GM19035 (cell line): Measurements from ENCODE around the gene PDF.
"Not testable (repeated sequence)": the region's sequence is repeated elsewhere in the genome, so short reads cannot be mapped to it uniquely, and the experiment has no call there.

Experiments used
- ATAC-seq: cut with Tn5 transposase; IDR thresholded peaks from one replicate; pipeline ENCODE4 v1.9.1; 2021; ENCODE audit not compliant: unreplicated experiment

Gene PDF, protein sequence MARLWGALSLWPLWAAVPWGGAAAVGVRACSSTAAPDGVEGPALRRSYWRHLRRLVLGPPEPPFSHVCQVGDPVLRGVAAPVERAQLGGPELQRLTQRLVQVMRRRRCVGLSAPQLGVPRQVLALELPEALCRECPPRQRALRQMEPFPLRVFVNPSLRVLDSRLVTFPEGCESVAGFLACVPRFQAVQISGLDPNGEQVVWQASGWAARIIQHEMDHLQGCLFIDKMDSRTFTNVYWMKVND

DNA sequence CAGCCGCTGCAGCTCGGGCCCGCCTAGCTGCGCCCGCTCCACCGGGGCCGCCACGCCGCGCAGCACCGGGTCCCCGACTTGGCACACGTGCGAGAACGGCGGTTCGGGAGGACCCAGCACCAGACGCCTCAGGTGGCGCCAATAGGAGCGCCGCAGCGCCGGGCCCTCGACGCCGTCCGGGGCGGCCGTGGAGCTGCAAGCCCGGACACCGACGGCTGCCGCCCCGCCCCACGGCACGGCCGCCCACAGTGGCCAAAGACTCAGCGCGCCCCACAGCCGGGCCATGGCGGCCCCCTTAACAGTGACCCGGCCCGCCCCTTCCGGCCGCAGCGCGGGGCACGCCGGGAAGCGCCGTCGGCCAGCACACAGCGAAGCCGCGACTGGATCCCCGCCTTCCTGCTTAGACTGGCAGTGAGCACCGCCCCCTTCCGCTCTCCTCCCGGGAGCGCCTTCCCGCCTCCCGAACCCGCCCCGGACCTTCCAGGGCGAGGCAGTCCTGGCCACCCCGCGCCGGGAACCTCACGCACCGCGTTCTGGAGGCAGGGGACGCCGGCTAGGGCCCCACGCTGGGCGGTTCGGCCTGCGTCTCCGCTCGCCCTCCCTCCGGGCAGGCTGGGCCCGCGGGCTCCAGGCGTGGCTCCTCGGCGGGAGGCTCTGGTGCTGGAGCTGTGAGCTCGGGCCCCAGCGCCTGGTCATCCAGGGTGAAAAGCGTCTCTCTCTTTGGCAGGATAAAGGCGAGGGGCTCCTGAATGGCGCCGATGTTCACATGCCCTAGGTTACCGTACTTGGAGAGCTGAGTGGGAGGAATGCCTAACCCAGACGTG is at the start of gene PDF:
PDF (minus strand) TSS at position 303 of the 824 bp plus-strand sequence; CDS start at position 285, 18 bp downstream.
- peak; percentile 91 for ATAC-seq

DNA sequence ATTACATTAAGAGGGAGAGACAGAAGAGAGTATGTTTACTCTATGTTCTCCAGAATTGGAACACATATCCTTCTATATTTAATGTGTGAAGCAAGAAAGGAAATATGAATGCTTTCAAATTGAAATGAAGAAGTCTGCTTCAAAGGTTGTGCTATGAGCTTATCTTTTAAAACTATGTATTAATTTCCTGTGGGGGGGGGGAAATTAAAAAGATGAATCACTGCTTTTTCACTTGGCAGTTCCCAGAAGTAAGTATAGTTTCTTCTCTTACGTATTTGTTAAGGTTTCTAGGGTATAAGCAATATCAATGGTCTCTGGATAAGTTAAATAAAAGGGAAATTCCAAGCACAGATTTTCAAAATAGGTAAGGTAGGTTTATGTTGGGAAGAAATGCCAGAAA is 48.4 kb upstream of the PDF start:
- ATAC-seq, result no peak

DNA sequence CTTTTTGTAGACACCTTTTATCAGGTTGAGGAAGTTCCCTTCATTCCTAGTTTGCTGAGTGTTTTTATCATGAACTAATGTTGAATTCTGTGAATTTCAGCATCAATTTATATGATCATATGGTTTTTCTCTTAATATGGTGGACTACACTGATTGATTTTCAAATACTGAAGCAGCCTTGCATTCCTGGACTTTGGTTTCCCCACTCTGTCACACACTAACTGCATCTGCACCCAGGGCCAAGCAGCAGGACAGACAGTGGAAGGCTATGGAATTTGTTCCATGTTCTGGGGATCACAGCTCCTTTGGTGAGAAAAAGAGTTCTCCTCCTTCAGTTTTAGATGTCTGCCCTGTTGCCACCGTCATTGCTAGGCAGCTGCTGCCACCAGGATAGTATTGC is 47.6 kb upstream of the PDF start:
- ATAC-seq, result no peak

DNA sequence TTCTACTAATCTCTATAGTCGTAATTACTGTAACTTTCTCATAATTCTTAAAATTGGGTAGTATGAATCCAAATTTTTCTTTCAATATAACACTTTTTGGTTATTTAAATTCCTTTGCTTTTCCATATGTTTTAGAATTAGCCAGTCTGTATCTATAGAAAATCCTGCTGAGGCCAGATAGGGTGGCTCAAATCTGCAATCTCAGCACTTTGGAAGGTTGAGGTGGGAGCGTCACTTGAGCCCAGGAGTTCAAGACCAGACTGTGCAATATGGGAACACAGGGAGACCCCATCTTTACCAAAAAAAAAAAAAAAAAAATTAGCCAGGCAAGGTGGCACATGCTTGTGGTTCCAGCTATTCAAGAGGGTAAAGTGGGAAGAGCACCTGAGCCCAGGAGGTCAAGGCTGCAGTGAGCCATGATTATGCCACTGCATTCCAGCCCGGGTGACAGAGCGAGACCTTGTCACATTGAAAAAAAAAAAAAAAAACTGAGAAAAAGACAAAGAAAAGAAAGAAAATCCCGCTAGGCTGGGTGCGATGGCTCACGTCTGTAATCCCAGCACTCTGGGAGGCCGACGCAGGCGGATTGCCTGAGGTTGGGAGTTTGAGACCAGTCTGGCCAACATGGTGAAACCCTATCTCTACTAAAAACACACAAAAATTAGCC is 46.1 kb upstream of the PDF start:
- ATAC-seq, result no peak

DNA sequence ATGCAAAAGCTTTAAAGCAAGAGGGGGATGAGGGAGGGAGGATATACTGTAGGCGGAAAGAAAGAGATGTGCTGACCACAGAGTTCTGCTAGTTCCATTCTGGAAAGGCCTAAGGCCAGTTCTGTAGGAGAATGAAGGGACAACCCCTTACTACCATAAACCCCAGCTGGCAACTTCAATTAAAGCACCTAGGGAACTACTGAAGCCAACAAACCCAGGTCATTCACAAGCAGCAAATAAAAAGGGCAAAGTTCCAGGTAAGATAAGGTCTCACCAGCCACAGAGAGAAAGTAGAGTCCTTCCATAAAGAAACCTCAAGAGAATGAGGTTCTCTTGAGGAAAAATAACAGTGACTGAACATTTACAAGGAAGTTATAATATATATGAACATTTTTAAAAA is 42.6 kb upstream of the PDF start:
- no peak for ATAC-seq

DNA sequence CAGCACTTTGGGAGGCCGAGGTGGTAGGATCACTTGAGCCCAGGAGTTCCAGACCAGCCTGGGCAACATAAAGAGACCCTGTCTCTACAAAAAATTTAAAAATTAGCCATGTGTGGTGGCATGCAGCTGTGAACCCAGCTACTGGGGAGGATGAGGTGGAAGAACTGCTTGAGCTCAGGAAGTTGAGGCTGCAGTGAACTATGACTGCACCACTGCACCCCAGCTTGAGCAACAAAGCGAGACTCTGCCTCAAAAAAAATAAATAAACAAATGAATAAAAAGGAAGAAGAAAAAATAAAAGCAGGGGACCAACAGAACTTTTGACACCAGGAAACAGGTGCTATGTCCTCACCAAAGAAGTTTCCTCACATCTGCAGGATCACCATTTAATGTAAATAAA is 41.2 kb upstream of the PDF start:
- ATAC-seq, result no peak

DNA sequence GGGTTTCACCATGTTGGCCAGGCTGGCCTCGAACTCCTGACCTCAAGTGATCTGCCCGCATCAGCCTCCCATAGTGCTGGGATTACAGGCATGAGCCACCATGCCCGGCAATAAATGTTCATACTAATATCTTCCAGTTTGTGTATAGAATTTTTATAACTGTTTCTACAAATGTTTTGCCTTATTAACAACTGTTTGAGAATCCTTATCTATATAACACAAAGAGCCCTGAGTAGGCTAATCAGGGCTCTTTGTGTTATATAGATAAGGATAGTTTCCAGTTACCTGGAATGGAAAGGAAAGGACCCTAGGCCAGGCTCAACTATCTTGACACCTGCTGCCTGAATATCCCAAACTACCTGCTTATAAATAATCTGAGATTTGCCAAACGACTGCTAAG is 38.5 kb upstream of the PDF start:
- ATAC-seq, result no peak

DNA sequence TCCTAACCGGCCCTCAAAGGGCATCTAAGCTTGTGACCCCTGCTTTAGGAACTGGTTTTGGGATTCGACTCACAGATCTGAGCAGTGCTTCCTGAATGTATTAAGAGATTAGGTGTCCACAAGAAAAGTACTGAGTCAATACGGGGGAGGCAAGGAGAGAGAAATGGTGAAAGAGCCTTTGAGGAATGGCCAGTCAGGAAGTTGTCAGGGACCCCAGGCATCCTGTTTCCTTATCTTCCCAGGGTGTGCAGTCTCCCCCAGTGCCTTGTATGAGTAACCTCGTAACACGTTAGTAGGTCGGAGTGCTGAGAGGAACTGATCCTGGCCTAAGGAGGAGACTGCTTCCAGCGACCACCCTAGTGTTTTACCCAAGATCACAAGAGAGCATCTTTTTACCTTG is 37.6 kb upstream of the PDF start:
- ATAC-seq, result no peak

DNA sequence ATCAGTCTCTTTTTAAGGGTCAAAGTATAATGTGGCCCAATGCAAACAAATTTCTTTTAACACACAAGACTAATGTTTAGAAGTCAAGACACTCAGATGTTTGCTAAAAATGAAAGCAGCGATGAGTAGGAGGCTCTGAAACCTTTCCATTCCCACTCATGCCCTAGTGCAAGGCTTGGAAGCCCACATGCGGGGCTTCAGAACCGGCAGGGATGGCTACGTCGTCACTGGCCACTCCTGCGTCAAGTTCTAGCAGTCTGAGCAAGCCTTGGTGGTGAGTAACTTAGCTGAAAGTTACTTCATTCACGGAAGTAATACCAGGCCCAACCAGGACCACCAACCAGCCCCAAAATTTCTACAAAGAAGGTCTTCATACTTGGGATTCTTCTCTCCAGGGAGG is 36.0 kb upstream of the PDF start:
- ATAC-seq, result no peak

DNA sequence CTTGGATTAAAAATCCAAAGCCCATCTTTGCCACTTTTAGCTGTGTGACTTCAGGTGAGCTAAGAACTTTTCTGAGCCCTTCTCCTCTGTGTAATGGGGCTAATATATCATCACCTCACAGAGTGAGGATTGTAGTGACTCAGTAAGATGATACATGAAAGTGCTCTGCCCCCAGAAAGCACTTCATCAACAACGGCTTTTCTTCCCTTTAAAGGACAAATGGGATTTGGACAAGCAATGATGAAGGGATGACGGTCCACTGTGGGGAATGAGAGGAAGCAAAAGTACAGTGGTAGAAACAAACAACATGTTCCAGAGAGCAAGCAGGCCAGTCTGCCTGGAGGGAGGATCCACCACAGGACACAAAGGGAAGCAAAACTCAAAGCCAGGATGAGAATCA is 35.5 kb upstream of the PDF start:
- no peak for ATAC-seq

DNA sequence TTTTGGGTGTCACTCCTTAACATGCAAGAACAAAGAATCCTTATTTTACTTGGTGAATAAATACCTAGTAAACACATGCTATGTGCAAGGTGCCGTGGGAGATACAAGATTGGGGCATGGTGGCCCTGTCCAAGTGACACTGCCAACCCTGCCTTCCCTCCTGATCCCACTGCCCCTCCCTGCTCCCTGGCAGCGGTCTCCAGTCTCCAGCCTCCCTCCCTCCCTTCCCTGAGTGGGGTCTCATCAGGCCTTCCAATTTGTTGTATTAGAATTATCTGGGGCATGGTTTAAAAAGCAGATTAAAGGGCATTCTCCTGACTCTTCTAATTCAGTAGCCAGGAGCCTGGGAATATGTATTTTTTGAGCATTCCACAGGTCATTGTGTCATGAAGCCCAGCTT is 33.7 kb upstream of the PDF start:
- no peak for ATAC-seq

DNA sequence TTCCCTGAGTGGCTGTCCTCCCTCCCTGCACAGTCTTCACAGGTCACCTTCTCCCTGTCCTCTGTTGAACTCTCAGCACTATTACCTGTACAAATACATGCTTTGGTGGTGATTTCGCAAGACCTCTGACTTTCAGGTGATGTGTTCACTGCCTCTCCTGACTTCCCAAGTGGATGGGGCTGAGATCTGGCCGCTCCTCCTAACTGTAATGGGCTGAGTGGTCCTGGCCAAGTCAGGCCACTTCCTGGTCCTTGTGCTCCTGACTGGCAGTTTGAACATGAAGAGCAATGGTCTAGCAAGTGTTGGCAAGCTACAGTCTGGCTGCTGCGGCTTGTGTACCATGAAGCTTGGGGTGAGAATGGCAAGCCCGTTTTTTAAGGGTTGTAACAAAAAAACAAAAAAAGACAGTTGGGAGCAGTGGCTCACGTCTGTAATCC is 32.9 kb upstream of the PDF start:
- ATAC-seq, result no peak

DNA sequence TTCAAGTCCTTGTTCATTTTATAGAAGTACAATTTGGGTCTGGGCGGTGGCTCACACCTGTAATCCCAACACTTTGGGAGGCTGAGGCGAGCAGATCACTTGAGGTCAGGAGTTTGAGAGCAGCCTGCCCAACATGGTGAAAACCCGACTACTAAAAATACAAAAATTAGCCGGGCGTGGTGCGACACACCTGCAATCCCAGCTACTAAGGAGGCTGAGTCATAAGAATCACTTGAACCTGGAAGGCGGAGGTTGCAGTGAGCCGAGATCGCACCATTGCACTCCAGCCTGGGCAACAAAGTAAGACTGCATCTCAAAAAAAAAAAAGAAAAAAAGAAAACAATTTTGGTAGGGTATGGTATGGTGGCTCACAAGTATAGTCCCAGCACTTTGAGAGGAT is 29.7 kb upstream of the PDF start:
- not testable (repeated sequence) for ATAC-seq

DNA sequence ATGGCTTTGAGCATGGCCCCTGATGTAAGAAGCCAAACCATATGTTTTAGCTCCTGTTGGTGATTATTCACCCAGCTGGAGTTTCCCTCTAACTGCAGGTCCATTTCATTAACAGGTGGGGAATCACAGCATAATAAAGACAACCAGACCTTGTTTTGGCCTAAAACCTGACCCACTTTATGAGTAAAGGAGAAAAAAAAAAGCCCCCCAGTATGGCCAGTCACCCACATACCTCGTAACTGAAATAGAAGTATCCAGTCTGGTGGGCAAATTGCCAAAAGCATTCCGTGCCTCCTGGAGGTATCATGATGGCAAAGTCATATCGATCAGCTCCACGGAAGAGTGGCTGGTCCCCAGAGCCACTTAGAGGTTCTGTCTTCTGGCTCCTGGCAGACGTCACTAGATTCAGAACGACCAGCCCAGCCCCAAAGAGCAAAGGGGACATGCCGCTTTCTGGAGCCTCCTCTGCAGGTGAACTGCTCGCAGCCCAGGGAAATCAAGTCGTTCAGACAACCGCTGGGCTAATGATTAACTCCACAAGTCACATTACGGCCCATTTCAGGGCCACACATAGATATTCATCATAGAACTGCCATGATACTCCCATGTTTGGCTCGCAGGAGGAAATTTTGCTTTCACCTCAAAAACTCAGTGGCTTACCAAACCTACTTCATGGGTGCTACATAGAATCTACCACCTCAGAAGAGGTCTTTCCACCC is 21.1 kb upstream of the PDF start, which contains the start of gene TMED6:
TMED6 (minus strand) TSS at position 478 of the 719 bp plus-strand sequence; CDS start at position 445, 33 bp downstream.
- no peak for ATAC-seq

DNA sequence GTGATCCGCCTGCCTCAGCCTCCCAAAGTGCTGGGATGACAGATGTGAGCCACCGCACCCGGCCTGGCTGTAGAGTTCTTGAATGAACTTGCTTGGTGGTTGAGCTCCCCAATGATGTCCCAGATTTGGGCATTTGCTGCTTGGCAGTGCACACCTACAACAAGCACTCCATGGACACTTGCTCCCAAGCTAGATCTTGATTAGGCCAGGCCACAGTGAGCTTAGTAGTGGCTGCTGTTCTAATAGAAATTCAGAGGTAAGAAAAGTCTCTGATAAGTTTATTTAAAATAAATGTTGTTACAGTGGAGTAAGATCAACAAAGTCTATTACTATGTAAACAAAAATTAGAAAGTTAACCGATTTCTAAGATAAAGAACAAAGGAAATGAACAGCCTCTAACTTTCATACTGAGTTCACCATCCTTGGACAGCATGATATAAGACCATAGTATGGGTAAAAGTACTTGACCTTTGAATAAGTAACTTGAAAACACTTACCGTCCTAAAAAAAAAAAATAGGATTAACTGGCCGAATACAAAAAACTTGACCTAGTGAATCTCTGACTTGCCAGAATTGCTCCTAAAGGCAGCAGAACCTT is 20.2 kb upstream of the PDF start:
- no peak for ATAC-seq

DNA sequence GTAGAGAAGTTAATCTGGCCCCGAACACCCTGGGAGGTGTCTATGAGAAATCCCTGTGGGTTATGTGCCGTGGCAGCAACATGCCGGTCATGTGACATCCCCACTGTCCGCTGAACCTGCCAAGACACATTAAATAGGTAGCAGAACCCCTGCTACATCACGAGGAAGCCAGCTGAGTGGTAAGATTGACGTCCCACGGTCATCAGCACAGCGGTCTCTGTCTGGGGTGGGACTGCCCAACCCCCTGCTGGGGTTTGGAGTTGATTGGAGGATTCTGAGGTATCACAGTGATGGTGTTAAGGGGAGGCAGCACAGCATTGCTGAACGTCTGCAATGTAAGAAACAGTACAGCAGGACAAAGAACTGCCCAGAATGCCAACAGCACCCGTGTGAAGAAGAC is 19.1 kb upstream of the PDF start:
- no peak for ATAC-seq

DNA sequence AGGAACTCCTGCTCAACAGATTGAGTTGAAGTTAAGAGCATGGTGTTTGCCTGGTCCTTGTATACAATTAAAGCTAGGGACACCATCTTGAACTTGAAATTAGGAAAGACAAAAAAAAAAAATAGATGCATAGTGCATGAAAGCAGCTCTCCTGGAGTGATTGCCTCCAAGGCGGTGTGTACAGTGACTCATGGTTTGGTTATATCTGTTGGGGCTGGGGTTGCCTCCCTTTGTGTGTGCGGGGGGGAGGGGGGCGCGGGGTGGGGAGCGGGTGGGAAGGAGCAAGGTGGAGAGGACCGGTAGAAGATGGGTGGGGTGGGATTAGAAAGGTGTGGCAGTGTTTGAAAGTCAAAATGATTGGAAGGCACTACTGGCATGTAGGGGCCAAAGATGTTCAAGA is 17.8 kb upstream of the PDF start:
- ATAC-seq, result no peak

DNA sequence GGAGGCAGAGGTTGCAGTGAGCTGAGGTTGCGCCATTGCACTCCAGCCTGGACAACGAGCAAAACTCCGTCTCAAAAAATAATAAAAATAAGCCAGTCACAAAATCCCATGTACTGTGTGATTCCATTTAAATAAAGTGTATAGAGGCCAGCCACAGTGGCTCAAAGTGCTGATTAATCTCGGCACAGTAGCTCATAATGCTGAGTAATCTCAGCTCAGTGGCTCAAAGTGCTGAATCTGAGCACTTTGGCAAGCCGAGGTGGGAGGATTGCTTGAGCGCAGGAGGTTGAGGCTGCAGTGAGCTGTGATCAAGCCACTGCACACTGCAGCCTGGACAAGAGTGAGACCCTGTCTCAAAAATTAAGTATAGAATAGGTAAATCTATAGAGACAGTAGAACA is 16.3 kb upstream of the PDF start:
- no peak for ATAC-seq

DNA sequence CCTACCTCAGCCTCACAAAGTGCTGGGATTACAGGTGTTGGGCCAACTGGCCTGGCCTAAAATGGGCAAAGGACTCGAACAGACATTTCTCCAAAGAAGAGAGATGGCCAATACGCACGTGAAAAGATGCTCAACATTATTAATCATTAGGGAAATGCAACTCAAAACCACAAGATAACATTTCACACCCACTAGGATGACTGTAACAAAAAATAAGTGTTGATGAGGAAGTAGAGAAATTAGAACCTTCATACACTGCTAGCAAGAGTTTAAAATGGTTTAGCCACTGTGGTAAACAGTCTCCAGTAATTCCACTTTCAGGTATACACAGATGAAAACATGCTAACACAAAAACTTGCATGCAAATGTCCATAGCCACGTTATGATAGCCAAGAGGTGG is 15.5 kb upstream of the PDF start:
- ATAC-seq, result no peak

DNA sequence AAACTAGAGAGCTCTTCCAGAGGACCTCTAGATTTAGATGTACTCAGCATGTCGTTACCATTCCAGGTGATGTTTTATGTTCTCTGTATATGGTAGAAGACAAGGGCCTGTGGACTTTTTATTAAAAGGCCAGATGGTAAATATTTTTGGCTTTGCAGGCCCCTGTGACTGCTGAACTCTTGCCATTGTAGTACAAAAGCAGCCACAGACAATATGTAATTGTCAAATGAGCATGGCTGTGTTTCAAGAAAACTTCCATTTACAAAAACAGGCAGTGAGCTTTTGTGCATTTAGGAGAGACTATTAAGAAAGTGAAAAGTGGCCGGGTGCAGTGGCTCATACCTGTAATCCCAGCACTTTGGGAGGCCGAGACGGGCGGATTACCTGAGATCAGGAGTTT is 13.8 kb upstream of the PDF start:
- no peak for ATAC-seq

DNA sequence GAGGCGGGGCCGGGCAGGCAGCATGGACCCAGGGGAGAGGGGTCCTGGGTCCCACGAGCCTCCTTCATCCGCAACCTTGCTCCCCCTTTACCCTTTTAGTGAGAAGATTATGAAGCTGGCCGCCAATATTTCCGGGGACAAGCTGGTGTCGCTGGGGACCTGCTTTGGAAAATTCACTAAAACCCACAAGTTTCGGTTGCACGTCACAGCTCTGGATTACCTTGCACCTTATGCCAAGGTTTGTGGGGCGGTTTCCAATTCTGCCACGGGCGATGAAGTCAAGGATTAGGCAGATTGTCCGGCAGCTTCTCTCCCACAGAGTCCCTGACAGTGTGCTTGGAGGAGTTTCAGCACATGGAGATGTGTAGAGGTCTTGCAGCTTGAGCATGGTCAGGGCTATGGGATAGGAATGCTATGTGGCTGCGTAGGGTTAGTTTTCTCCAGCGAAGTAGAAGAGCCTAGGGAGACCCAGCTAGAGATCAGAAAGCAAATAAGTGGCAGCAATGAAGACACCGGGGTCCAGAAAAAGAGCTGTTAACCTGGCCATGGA is 9.8 kb upstream of the PDF start:
- ATAC-seq, result no peak
